IMR-90 (cell line): ENCODE results near the gene STAT3. TPM values are rescaled to one million over a fixed set of nuclear protein-coding genes. Genes with fewer than 3 reads are reported as not detected.

ENCODE experiments used
- ATAC-seq: fragments of 200-7000 bp; cut with Tn5 transposase; 2 replicates; pipeline ENCODE4 v1.9.1; 2020; ENCODE audit warnings: low read depth, mild to moderate bottlenecking, moderate library complexity
- BruUV-seq: library from RNA; stranded (reverse); fragments of 400-500 nt; replicated peaks from 2 replicates; lab custom pipeline; 2021; lab: Mats Ljungman, UMichigan
- CTCF ChIA-PET: fragments of 300-600 bp; formaldehyde crosslinking; extraction: SDS; loops from one replicate; lab custom pipeline; 2021; ENCODE audit warnings: antibody characterized with exemption; lab: Yijun Ruan, JAX
- POLR2A ChIA-PET: fragments of 300-600 bp; sonication (Branson Sonifier 250); formaldehyde crosslinking; loops from one replicate; lab custom pipeline; 2022; ENCODE audit warnings: antibody characterized with exemption; ENCODE audit not compliant: unreplicated experiment; lab: Charles Lee
- DNase-seq: peaks from one replicate; pipeline ENCODE4 v3.0.0; 2013
- H2AFZ ChIP-seq: replicated peaks from 2 replicates; pipeline ENCODE3; 2013; ENCODE audit warnings: low read length, mild to moderate bottlenecking; ENCODE audit not compliant: poor library complexity
- H2AK5ac ChIP-seq: 2 replicates; pipeline ENCODE4 v1.6.1; 2013; ENCODE audit warnings: low read depth, low read length, inconsistent platforms
- H2AK9ac ChIP-seq: replicated peaks from 2 replicates; pipeline ENCODE3; 2013; ENCODE audit warnings: mild to moderate bottlenecking, low read depth, low read length, moderate library complexity; ENCODE audit not compliant: poor library complexity
- H2BK120ac ChIP-seq: 2 replicates; pipeline ENCODE4 v1.6.1; 2013; ENCODE audit warnings: low read depth, low read length, inconsistent platforms
- H2BK15ac ChIP-seq: 3 replicates; pipeline ENCODE4 v1.6.1; 2013; ENCODE audit warnings: low read depth, low read length, inconsistent platforms
- H2BK20ac ChIP-seq: 2 replicates; pipeline ENCODE4 v1.6.1; 2013; ENCODE audit warnings: low read depth, mild to moderate bottlenecking, inconsistent platforms, low read length, moderate library complexity
- H2BK5ac ChIP-seq: 2 replicates; pipeline ENCODE4 v1.6.1; 2013; ENCODE audit warnings: mild to moderate bottlenecking, low read depth, low read length, inconsistent platforms; ENCODE audit not compliant: poor library complexity, severe bottlenecking
- H3K14ac ChIP-seq: replicated peaks from 2 replicates; pipeline ENCODE4 v1.6.1; 2013; ENCODE audit warnings: low read depth, low read length, inconsistent platforms
- H3K18ac ChIP-seq: 2 replicates; pipeline ENCODE4 v1.6.1; 2013; ENCODE audit warnings: low read depth, low read length, control low read depth
- H3K23ac ChIP-seq: 2 replicates; pipeline ENCODE4 v1.6.1; 2013; ENCODE audit warnings: low read depth, low read length, inconsistent platforms
- H3K27ac ChIP-seq: 2 replicates; pipeline ENCODE4 v1.5.1; 2013; ENCODE audit warnings: mild to moderate bottlenecking, control low read depth, low read length; ENCODE audit not compliant: insufficient read depth
- H3K27me3 ChIP-seq: 2 replicates; pipeline ENCODE4 v1.6.1; 2013; ENCODE audit warnings: low read length; ENCODE audit not compliant: control insufficient read depth, insufficient read depth
- H3K36me3 ChIP-seq: 2 replicates; pipeline ENCODE4 v1.6.1; 2013; ENCODE audit warnings: low read length, mixed read lengths; ENCODE audit not compliant: control insufficient read depth, insufficient read depth
- H3K4ac ChIP-seq: 2 replicates; pipeline ENCODE4 v1.6.1; 2013; ENCODE audit warnings: low read depth, low read length, inconsistent platforms
- H3K4me1 ChIP-seq: 2 replicates; pipeline ENCODE4 v1.6.1; 2013; ENCODE audit warnings: low read length, mixed read lengths; ENCODE audit not compliant: control insufficient read depth, insufficient read depth
- H3K4me2 ChIP-seq: 2 replicates; pipeline ENCODE4 v1.6.1; 2013; ENCODE audit warnings: low read depth, mild to moderate bottlenecking, control low read depth, low read length, moderate library complexity
- H3K4me3 ChIP-seq: 2 replicates; pipeline ENCODE4 v1.5.1; 2013; ENCODE audit warnings: low read depth, mild to moderate bottlenecking, control low read depth, low read length, moderate library complexity; ENCODE audit not compliant: insufficient read depth
- H3K56ac ChIP-seq: 2 replicates; pipeline ENCODE4 v1.6.1; 2013; ENCODE audit warnings: low read length, inconsistent platforms; ENCODE audit not compliant: insufficient read depth; ENCODE audit errors: extremely low read depth
- H3K79me1 ChIP-seq, 2 experiments: 2 replicates each; pipeline ENCODE4 v1.6.1; 2013; ENCODE audit warnings: low read length in 2 of 2, inconsistent platforms in 1 of 2, low read depth in 1 of 2
- H3K9ac ChIP-seq: 2 replicates; pipeline ENCODE4 v1.6.1; 2013; ENCODE audit warnings: low read depth, low read length, control low read depth
- H3K9me1 ChIP-seq: 2 replicates; pipeline ENCODE4 v1.6.1; 2013; ENCODE audit warnings: low read length, inconsistent platforms; ENCODE audit not compliant: insufficient read depth
- H3K9me3 ChIP-seq: 2 replicates; pipeline ENCODE4 v1.6.1; 2013; ENCODE audit warnings: low read length; ENCODE audit not compliant: control insufficient read depth, insufficient read depth
- H4K20me1 ChIP-seq: 2 replicates; pipeline ENCODE4 v1.6.1; 2013; ENCODE audit warnings: low read length, inconsistent platforms; ENCODE audit not compliant: insufficient read depth
- H4K5ac ChIP-seq: 2 replicates; pipeline ENCODE4 v1.6.1; 2013; ENCODE audit warnings: mild to moderate bottlenecking, low read depth, low read length, control low read depth
- H4K8ac ChIP-seq, 2 experiments: 2 replicates each; pipeline ENCODE4 v1.6.1; 2013; ENCODE audit warnings: low read depth in 2 of 2, low read length in 2 of 2, control low read depth in 1 of 2, inconsistent platforms in 1 of 2
- H4K91ac ChIP-seq: 2 replicates; pipeline ENCODE4 v1.6.1; 2013; ENCODE audit warnings: low read depth, low read length, inconsistent platforms; ENCODE audit not compliant: insufficient read depth
- RAD21 ChIP-seq: IDR thresholded peaks from 2 replicates; pipeline ENCODE4 v1.6.1; 2012; ENCODE audit warnings: low read length, improper control_type of control experiment
- WGBS, 2 experiments: methylation state at CpG; one replicate each; pipeline versions ENCODE4 v1.1.5 to v1.1.7; 2013; ENCODE audit warnings: missing lambda C conversion rate in 2 of 2; ENCODE audit not compliant: insufficient read length in 1 of 2; ENCODE audit errors: extremely low coverage in 2 of 2; 5-methylcytosine and 5-hydroxymethylcytosine counted together
- dilution Hi-C: fragments of 300-500 bp; cut with HindIII; formaldehyde crosslinking; loops from one replicate; pipeline ENCODE4 v1.14.3; 2018; ENCODE audit warnings: low sequenced_read_pairs; ENCODE audit not compliant: unreplicated experiment
- in situ Hi-C: fragments of 300-500 bp; cut with MboI; formaldehyde crosslinking; loops from 3 replicates; pipeline ENCODE4 v1.14.3; 2019; ENCODE audit warnings: low sequenced_read_pairs, inconsistent platforms, mixed read lengths
- intact Hi-C: fragments of 100-400 bp; cut with micrococcal nuclease; formaldehyde crosslinking; loops from 2 replicates; pipeline ENCODE4 v1.10.0; 2022
- polyA plus RNA-seq, 3 experiments: library from polyadenylated mRNA; depleted of rRNA; stranded (reverse); fragments of >200 nt; gene quantifications; 2 replicates each; pipeline ENCODE4 v1.2.3, GENCODE V29; 2012; ENCODE audit warnings: low replicate concordance in 1 of 3
- total RNA-seq: library from RNA; depleted of rRNA; stranded (reverse); fragments of >200 nt; gene quantifications from 2 replicates; pipeline ENCODE4 v1.2.3, GENCODE V29; 2012

Gene STAT3
- total and polyA plus RNA-seq, 2 of the 4 experiments (the other 2 are of a cell fraction): 47.2 to 66.3 TPM

- no peak for TF ChIP-seq RAD21
Measured at GRCh38 chr17:42358434-42358833, 29.8 kb downstream of the STAT3 start.

More at GRCh38 chr17:42358434-42358833, 29.8 kb downstream of the STAT3 start:
- BruUV-seq: no TSS peak
- Histone ChIP-seq H3K14ac (no peak overlapping the region), H2BK5ac (no peak overlapping the region), H4K91ac (no peak overlapping the region), H3K9me1 (peaks cover 21% of the 10 kb centered on the region), H2AK9ac (peak overlapping the region; percentile 42), H3K23ac (no peak overlapping the region), H3K9me3 (no peaks in the 10 kb centered on the region), H2AFZ (no peak overlapping the region), H3K4ac (no peak overlapping the region), H4K20me1 (peaks cover 72% of the 10 kb centered on the region), H3K56ac (no peak overlapping the region), H2AK5ac (no peak overlapping the region), H4K8ac (no peak overlapping the region), H4K5ac (no peak overlapping the region), H2BK15ac (no peak overlapping the region), H3K4me2 (no peak overlapping the region), H2BK20ac (no peak overlapping the region), H2BK120ac (no peak overlapping the region), H3K4me3 (no peak overlapping the region), H3K79me1 (peaks cover 24 to 89% of the 10 kb centered on the region in 2 experiments), H3K9ac (no peak overlapping the region), H3K18ac (no peak overlapping the region), H3K4me1 (peaks cover 5% of the 10 kb centered on the region), H3K36me3 (peaks cover 3% of the 10 kb centered on the region), H3K27me3 (no peaks in the 10 kb centered on the region), H3K27ac (no peak overlapping the region)
- in situ Hi-C loops: no loop called here
- ATAC-seq (0 out of 2 replicates have a peak, but pooled peaks have one; percentile 13), DNase-seq (no peak)
- intact Hi-C loops: no loop called here
- no CpG with 5 or more reads among the region's 1 CpG for WGBS, 2 experiments
- POLR2A ChIA-PET: no interaction called here
- CTCF ChIA-PET: no interaction called here
- dilution Hi-C loops: no loop called here
